ENCODE results near the gene SLC35G6.

Gene SLC35G6

DNA sequence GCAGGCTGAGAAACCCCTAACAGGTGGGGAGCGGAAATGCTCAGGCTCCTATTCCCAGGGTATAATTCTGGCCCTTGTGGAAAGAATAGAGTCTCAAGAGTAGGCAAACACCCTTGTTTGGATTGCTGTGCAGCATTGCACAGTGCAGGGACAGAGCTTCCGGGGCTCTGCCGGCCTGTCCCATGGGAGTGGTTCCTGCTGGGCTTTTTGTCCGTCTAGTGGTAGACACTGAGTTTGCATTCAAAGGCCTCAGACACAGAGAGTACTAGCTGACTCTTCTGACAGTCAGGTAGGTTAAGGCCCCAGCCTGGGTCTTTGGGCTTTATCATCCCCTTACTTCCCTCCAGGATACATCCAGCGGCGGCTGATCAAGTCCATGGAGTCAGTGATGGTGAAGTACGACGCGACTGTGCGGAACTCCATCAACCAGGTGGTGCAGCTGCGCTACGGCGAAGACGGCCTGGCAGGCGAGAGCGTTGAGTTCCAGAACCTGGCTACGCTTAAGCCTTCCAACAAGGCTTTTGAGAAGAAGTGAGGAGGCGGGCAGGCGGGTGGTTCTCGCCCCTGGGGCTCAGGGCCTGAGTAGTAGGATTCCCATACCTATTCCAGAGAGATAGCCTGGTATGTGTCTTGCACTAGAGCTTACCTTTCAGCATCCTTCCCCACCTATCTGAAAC is 21.1 kb downstream of the SLC35G6 start:
- no peak for DNase-seq (ENCODE audit: low read depth in 2 of 2)

DNA sequence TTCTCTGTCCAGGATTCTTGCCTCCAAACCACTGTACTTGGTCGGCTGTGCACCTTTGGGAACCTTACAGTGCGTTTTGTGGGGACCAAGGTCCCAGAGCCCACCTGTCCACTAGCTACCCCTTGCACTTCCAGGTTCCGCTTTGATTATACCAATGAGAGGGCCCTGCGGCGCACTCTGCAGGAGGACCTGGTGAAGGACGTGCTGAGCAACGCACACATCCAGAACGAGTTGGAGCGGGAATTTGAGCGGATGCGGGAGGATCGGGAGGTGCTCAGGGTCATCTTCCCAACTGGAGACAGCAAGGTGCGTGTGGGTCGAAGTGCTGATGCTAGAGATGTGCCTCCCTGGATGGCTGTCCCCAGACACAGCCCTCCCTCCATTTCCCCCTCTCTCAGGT is 21.7 kb downstream of the SLC35G6 start:
- no peak for DNase-seq (ENCODE audit: low read depth in 2 of 2)

DNA sequence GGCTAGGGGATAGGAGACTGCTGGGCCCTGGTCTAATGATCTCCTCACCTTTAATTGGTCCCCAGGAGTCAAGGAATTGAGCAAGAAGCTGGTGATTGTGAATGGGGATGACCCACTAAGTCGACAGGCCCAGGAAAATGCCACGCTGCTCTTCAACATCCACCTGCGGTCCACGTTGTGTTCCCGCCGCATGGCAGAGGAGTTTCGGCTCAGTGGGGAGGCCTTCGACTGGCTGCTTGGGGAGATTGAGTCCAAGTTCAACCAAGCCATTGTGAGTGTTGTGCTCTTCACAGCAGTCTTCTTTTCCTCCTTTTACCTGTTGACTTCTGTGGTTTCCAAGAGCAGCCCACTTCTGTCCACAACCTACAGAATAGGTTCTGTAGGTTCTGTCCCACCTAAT is 22.3 kb downstream of the SLC35G6 start:
- DNase-seq (ENCODE audit: low read depth in 2 of 2): no peak

DNA sequence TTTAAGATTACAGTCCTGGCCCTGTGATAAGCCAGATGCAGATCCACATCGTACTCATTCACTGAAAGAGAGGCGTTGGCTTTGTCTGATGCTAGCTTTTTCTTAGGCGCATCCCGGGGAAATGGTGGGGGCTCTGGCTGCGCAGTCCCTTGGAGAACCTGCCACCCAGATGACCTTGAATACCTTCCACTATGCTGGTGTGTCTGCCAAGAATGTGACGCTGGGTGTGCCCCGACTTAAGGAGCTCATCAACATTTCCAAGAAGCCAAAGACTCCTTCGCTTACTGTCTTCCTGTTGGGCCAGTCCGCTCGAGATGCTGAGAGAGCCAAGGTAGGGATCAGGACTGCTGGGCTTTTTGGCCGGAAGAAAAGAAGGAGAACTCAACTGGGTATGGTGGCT is 26.9 kb downstream of the SLC35G6 start:
- no peak for DNase-seq (ENCODE audit: low read depth in 2 of 2)

DNA sequence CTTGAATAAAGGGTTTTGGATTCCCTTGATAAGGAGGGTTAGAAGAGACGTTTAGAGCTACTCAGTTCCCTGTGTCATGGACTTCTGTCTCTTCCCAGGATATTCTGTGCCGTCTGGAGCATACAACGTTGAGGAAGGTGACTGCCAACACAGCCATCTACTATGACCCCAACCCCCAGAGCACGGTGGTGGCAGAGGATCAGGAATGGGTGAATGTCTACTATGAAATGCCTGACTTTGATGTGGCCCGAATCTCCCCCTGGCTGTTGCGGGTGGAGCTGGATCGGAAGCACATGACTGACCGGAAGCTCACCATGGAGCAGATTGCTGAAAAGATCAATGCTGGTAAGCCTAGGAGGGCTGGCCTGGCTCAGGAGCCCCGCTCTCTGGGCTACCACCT is 27.6 kb downstream of the SLC35G6 start:
- no peak for DNase-seq (ENCODE audit: low read depth in 2 of 2)

DNA sequence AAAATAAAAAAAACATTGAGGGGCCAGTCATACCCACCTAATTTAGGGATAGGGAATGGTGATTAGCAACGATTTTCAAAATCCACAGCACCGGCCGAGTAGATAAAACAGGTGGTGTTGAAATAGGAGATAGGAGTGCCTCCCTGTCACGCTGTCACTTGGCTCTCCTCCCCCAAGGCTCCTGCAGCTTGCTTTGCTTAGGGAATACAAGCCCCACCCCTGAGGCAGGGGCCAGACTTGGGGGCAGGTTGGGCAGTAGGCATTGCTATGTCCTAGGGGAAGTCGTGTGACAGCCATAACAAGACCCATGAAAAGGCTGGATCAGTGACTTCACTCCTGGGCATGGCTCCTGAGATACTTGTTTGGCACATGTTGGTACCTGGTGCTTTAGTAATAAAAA is 28.7 kb downstream of the SLC35G6 start:
- DNase-seq (ENCODE audit: low read depth in 2 of 2): no peak

DNA sequence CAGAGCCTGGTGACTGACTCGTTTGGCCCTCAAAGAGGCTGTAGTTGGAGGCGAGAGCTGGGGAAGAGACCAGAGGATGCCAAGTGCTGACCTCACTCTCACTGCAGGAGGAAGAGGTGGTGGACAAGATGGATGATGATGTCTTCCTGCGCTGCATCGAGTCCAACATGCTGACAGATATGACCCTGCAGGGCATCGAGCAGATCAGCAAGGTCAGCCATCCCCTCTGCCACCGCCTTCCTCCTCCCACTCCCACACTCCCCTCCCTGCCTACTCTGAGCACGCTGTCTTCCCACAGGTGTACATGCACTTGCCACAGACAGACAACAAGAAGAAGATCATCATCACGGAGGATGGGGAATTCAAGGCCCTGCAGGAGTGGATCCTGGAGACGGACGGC is 29.9 kb downstream of the SLC35G6 start:
- no peak for DNase-seq (ENCODE audit: low read depth in 2 of 2)

DNA sequence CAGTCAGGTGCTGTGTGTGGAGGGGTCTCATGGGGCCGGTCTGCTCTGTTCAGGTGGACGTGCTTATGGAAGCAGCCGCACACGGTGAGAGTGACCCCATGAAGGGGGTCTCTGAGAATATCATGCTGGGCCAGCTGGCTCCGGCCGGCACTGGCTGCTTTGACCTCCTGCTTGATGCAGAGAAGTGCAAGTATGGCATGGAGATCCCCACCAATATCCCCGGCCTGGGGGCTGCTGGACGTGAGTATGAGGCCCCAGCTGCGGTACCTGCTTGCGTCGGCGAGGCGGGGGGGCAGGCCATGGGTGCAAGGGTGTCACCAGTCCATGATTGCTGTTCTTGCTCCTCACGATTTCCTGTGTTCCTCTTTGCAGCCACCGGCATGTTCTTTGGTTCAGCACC is 30.9 kb downstream of the SLC35G6 start:
- DNase-seq (ENCODE audit: low read depth in 2 of 2): no peak

DNA sequence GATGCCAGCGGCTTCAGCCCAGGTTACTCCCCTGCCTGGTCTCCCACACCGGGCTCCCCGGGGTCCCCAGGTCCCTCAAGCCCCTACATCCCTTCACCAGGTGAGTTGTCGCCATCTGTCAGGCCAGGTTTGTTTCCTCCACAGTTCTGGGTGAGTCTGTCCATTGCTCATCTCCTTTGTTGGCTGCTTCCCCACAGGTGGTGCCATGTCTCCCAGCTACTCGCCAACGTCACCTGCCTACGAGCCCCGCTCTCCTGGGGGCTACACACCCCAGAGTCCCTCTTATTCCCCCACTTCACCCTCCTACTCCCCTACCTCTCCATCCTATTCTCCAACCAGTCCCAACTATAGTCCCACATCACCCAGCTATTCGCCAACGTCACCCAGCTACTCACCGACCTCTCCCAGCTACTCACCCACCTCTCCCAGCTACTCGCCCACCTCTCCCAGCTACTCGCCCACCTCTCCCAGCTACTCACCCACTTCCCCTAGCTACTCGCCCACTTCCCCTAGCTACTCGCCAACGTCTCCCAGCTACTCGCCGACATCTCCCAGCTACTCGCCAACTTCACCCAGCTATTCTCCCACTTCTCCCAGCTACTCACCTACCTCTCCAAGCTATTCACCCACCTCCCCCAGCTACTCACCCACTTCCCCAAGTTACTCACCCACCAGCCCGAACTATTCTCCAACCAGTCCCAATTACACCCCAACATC is 31.7 kb downstream of the SLC35G6 start:
- no peak for DNase-seq (ENCODE audit: low read depth in 2 of 2)

DNA sequence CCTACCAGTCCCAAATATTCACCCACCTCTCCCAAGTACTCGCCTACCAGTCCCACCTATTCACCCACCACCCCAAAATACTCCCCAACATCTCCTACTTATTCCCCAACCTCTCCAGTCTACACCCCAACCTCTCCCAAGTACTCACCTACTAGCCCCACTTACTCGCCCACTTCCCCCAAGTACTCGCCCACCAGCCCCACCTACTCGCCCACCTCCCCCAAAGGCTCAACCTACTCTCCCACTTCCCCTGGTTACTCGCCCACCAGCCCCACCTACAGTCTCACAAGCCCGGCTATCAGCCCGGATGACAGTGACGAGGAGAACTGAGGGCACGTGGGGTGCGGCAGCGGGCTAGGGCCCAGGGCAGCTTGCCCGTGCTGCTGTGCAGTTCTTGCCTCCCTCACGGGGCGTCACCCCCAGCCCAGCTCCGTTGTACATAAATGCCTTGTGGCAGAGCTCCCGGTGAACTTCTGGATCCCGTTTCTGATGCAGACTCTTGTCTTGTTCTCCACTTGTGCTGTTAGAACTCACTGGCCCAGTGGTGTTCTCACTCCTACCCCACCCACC is 32.7 kb downstream of the SLC35G6 start:
- DNase-seq (ENCODE audit: low read depth in 2 of 2): no peak

DNA sequence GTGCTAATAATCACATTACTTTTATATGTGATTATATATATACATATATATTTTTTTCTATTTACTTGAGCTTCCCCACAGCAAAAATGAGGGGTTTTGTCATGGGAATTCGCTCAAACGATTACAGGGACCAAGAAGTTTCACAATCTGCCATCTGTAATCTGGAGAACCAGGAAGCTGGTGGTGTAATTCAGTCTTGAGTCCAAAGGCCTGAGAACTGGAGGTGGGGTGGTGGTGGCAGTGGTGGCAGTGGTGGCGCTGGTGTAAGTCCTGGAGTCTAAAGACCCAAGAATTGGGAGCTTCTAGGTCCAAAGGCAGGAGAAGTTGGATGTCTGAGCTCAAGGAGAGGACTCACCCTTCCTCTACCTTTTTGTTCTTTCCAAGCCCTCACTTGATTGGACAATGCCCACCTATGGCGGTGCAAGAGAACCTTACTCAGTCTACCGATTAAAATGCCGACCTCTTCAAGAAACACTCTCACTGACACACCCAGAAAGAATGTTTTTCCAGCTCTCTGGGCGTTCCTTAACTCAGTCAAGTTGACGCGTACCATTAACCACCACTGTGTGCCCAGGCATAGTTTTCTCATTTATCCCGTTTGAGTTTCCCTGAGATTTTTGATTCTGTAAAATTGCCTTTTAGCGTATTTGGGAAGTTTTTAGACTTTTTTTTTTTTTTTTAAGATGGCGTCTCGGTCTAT is 34.8 kb downstream of the SLC35G6 start:
- DNase-seq (ENCODE audit: low read depth in 2 of 2): no peak

DNA sequence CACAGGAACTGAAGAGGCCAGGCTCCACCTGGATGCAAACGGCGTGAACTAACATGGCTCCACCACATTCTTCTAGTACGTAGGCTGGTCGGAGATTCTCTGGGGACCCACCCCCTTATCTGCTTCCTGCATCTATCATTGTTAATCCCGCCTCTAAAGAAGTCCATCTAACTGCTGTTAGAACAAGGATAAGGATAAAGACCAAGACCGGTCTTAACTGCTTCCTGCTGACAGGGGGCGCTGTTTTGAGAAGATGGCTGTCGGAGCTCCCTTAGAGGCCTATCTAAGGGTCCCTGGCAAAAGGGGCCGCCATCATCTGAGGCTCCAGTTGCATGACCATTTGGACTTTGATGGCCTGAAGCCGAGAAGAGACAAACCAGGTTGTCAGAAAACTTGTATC is 41.8 kb downstream of the SLC35G6 start:
- no peak for DNase-seq (ENCODE audit: low read depth in 2 of 2)

DNA sequence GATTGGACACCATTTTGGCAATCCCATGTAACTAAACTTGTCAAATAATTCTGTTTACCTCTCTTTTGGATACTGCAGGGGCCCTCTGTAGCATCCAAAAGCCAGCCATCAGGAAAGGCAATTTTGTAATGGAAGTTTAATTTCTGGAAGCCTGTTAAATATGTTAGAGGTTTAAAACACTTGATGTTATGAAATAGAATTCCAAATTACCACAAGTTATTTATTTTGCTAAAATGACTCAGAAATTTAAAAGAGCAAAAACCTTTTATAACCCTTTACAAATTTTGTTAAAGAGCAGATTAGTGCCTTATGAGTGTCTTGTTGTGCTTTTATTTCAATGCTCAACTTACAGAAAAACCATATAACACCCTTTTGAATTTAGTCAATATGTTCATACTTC is 47.6 kb downstream of the SLC35G6 start:
- DNase-seq (ENCODE audit: low read depth in 2 of 2): no peak

DNA sequence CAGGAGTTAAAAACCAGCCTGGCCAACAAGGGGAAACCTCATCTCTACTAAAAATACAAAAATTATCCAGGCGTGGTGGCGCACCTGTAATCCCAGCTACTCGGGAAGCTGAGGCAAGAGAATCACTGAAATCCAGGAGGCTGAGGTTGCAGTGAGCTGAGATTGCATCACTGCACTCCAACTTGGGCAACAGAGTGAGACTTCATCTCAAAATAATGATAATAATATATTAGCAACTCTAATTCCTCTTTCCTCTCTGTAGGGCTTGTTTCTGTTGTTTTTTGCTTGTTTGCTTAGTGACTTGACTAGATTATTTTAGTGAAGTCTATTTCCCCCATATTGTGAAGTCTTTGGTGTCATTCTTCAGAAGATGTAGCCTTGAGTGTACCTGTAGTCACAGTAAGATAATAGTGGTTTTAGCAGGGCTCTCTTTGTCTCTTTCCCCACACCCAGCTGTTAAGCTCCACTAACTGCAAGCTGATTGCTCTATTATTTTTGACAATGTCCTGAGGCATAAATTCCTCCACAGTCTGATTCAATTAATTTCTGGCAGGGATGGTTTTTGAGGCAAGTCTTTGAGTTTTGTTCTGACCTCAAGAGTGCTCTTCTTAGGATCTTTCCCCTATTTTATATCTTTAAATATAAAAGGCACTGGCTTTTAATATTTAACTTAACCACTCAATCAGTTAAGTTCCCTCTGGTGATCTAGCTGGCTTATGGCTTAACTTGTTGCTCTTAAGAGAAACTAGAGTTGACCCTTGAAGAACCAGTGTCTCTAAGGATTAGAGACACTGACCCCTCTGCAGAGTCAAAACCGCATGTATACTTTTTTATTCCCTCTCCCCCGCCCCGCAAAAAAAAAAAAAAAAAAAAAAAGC is 49.0 kb downstream of the SLC35G6 start:
- no peak for DNase-seq (ENCODE audit: low read depth in 2 of 2)

Measured in fibroblast of skin of left biceps (primary cell).